ENCODE data around the gene ANGPT4.

The ANGPT4 gene

GRCh38 chr20:916125-916799 is at the start of gene ANGPT4:
Gene ANGPT4 (minus strand): TSS chr20:916334. CDS start chr20:916214, 120 bp downstream.
- no peak for DNase-seq (ENCODE audit: extremely low spot score, insufficient read length, low read depth)

GRCh38 chr20:963795-964194 is 47.7 kb upstream of the ANGPT4 start:
- FAIRE-seq (no peak), DNase-seq (ENCODE audit: extremely low spot score, insufficient read length, low read depth) (no peak)

More at GRCh38 chr20:916125-916799, at the start of gene ANGPT4:
- FAIRE-seq = no peak

GRCh38 chr20:962683-963082 is 46.5 kb upstream of the ANGPT4 start:
- FAIRE-seq (no peak), DNase-seq (ENCODE audit: extremely low spot score, insufficient read length, low read depth) (no peak)

- DNase-seq (ENCODE audit: extremely low spot score, insufficient read length, low read depth) (no peak), FAIRE-seq (no peak)
Observed at GRCh38 chr20:962223-962622, 46.1 kb upstream of the ANGPT4 start.

GRCh38 chr20:961768-962167 is 45.6 kb upstream of the ANGPT4 start:
- no peak for DNase-seq (ENCODE audit: extremely low spot score, insufficient read length, low read depth)
- FAIRE-seq = no peak

- FAIRE-seq (no peak), DNase-seq (ENCODE audit: extremely low spot score, insufficient read length, low read depth) (no peak)
Observed at GRCh38 chr20:959996-960615, 44.0 kb upstream of the ANGPT4 start.

- no peak for DNase-seq (ENCODE audit: extremely low spot score, insufficient read length, low read depth)
- no peak for FAIRE-seq
Observed at GRCh38 chr20:958936-959815, 43.0 kb upstream of the ANGPT4 start.

GRCh38 chr20:957544-957943 is 41.4 kb upstream of the ANGPT4 start:
- DNase-seq (ENCODE audit: extremely low spot score, insufficient read length, low read depth) (no peak), FAIRE-seq (no peak)

GRCh38 chr20:956330-956951 is 40.3 kb upstream of the ANGPT4 start:
- DNase-seq (ENCODE audit: extremely low spot score, insufficient read length, low read depth) = peak; percentile 72
- FAIRE-seq = peak; percentile 83

GRCh38 chr20:955656-956055 is 39.5 kb upstream of the ANGPT4 start:
- DNase-seq (ENCODE audit: extremely low spot score, insufficient read length, low read depth) (no peak), FAIRE-seq (no peak)

- FAIRE-seq = no peak
- DNase-seq (ENCODE audit: extremely low spot score, insufficient read length, low read depth) = no peak
Observed at GRCh38 chr20:955111-955510, 39.0 kb upstream of the ANGPT4 start.

GRCh38 chr20:953742-954141 is 37.6 kb upstream of the ANGPT4 start:
- FAIRE-seq (no peak), DNase-seq (ENCODE audit: extremely low spot score, insufficient read length, low read depth) (no peak)

- DNase-seq (ENCODE audit: extremely low spot score, insufficient read length, low read depth) (no peak), FAIRE-seq (no peak)
Observed at GRCh38 chr20:952196-952795, 36.2 kb upstream of the ANGPT4 start.

- FAIRE-seq = no peak
- no peak for DNase-seq (ENCODE audit: extremely low spot score, insufficient read length, low read depth)
Observed at GRCh38 chr20:951384-952169, 35.4 kb upstream of the ANGPT4 start.

GRCh38 chr20:949717-950116 is 33.6 kb upstream of the ANGPT4 start:
- FAIRE-seq (no peak), DNase-seq (ENCODE audit: extremely low spot score, insufficient read length, low read depth) (no peak)

- FAIRE-seq = no peak
Observed at GRCh38 chr20:946826-947225, 30.7 kb upstream of the ANGPT4 start.

GRCh38 chr20:945841-946240 is 29.7 kb upstream of the ANGPT4 start:
- DNase-seq (ENCODE audit: extremely low spot score, insufficient read length, low read depth) (no peak), FAIRE-seq (no peak)

More at GRCh38 chr20:946826-947225, 30.7 kb upstream of the ANGPT4 start:
- no peak for DNase-seq (ENCODE audit: extremely low spot score, insufficient read length, low read depth)

- FAIRE-seq (no peak), DNase-seq (ENCODE audit: extremely low spot score, insufficient read length, low read depth) (no peak)
Observed at GRCh38 chr20:944774-945410, 28.8 kb upstream of the ANGPT4 start.

GRCh38 chr20:944148-944547 is 28.0 kb upstream of the ANGPT4 start:
- no peak for DNase-seq (ENCODE audit: extremely low spot score, insufficient read length, low read depth)
- no peak for FAIRE-seq
